Erythroblast (primary cell): Measurements from ENCODE around the gene RGMA.

Source experiments
- GATA1 ChIP-seq: IDR thresholded peaks from 2 replicates; pipeline ENCODE4 v1.6.1; 2011; ENCODE audit warnings: low read depth, mild to moderate bottlenecking, control low read depth, low read length, moderate library complexity
- POLR2A ChIP-seq: IDR thresholded peaks from 2 replicates; pipeline ENCODE4 v1.6.1; 2011; ENCODE audit warnings: mild to moderate bottlenecking, low read length

GRCh38 chr15:93102211-93102610, 13.2 kb upstream of the RGMA start:
- TF ChIP-seq POLR2A = no peak
- TF ChIP-seq GATA1 = no peak
